Stimulated activated CD4-positive, alpha-beta T cell treated with anti-CD3 and anti-CD28 coated beads, TNF-alpha, amount 100 ng/mL, for 1 hour (primary cell): ENCODE data around the gene MAP2.
"Not testable (repeated sequence)": the region's sequence is repeated elsewhere in the genome, so short reads cannot be mapped to it uniquely, and the experiment has no call there.

ENCODE experiments used
- DNase-seq, 3 donors: peaks; one replicate each; pipeline ENCODE4 v3.0.0-alpha.2; 2020; ENCODE audit warnings: low read depth in 3 of 3, low spot score in 1 of 3

The MAP2 gene

GRCh38 chr2:209472112-209472832 is 48.4 kb downstream of the MAP2 start:
- DNase-seq: no peak

- no peak for DNase-seq
Measured at GRCh38 chr2:209472871-209473270, 49.0 kb downstream of the MAP2 start.

- DNase-seq: no peak
Measured at GRCh38 chr2:209473930-209474419, 50.1 kb downstream of the MAP2 start.

GRCh38 chr2:209474960-209475359 is 51.1 kb downstream of the MAP2 start:
- DNase-seq: no peak

- no peak for DNase-seq
Measured at GRCh38 chr2:209476367-209477208, 52.7 kb downstream of the MAP2 start.

GRCh38 chr2:209492296-209492695 is 68.4 kb downstream of the MAP2 start:
- not testable (repeated sequence) for DNase-seq

GRCh38 chr2:209495068-209495620 is 71.3 kb downstream of the MAP2 start:
- not testable (repeated sequence) for DNase-seq

GRCh38 chr2:209495855-209496585 is 72.2 kb downstream of the MAP2 start:
- no peak for DNase-seq

GRCh38 chr2:209496586-209496982 is 72.7 kb downstream of the MAP2 start:
- DNase-seq: no peak

GRCh38 chr2:209498614-209499013 is 74.8 kb downstream of the MAP2 start:
- DNase-seq: no peak

- no peak for DNase-seq
Measured at GRCh38 chr2:209499069-209499468, 75.2 kb downstream of the MAP2 start.

- no peak for DNase-seq
Measured at GRCh38 chr2:209501579-209501978, 77.7 kb downstream of the MAP2 start.

- DNase-seq: no peak
Measured at GRCh38 chr2:209505410-209505809, 81.6 kb downstream of the MAP2 start.

GRCh38 chr2:209508255-209508654 is 84.4 kb downstream of the MAP2 start:
- no peak for DNase-seq

- DNase-seq: no peak
Measured at GRCh38 chr2:209511637-209512036, 87.8 kb downstream of the MAP2 start.

GRCh38 chr2:209512971-209513370 is 89.1 kb downstream of the MAP2 start:
- DNase-seq: no peak

- no peak for DNase-seq
Measured at GRCh38 chr2:209517436-209517835, 93.6 kb downstream of the MAP2 start.

- DNase-seq: no peak
Measured at GRCh38 chr2:209519271-209519670, 95.4 kb downstream of the MAP2 start.

- no peak for DNase-seq
Measured at GRCh38 chr2:209519906-209520305, 96.1 kb downstream of the MAP2 start.

- no peak for DNase-seq
Measured at GRCh38 chr2:209523041-209523740, 99.3 kb downstream of the MAP2 start.

GRCh38 chr2:209523867-209524266 is 100.0 kb downstream of the MAP2 start:
- no peak for DNase-seq
